NCI-H2196 treated with DMSO at 0.1 percent for 48 hours (cell line): ENCODE data around the gene SLC5A5.
"Not testable (repeated sequence)": the region's sequence is repeated elsewhere in the genome, so short reads cannot be mapped to it uniquely, and the experiment has no call there.

Source experiments
- DNase-seq: peaks from one replicate; lab custom pipeline; 2025; ENCODE audit not compliant: unreplicated experiment; lab: John Stamatoyannopoulos, UW

The SLC5A5 gene

DNA sequence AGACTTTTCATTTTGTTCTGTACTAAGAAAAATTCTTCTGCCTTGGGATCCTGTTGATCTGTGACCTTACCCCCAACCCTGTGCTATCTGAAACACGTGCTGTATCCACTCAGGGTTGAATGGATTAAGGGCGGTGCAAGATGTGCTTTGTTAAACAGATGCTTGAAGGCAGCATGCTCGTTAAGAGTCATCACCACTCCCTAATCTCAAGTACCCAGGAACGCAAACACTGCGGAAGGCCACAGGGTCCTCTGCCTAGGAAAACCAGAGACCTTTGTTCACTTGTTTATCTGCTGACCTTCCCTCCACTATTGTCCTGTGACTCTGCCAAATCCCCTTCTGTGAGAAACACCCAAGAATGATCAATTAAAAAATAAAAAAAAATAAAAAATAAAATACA lies 47.4 kb downstream of the SLC5A5 start:
- not testable (repeated sequence) for DNase-seq

DNA sequence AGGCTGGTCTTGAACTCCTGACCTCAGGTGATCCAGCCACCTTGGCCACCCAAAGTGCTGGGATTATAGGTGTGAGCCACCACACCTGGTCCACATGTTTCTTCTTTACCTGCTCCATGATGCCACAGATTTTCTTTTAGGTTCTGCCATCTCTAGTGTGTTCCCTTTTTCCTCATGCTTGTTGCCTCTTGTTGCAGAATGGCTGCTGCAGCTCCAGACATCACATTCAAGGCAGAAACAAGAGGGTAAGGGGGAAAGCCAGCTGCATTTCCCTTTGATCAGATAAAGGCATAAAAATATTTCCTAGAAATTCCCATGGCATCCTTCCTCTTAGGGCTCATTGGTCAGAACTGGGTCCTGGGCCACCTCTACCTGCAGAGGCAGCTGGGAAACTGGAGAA lies 48.8 kb downstream of the SLC5A5 start:
- DNase-seq: no peak

DNA sequence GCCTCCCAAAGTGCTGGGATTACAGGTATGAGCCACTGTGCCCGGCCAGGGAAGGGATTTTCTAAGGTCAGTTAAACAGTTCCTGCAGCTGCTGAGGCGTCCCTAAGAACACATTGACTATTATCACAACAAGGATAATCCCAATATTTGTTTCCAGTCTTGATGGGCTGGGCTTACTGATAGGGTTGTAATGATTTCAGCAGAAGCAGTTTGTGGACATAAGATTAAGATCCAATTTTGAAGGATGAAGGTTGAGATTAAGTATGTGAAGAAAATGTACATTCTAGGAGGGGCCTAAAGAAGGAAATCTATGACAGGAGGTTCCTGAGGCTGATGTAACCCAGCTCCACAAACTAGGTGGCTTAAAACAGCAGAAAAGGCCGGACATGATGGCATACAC lies 50.4 kb downstream of the SLC5A5 start:
- no peak for DNase-seq

DNA sequence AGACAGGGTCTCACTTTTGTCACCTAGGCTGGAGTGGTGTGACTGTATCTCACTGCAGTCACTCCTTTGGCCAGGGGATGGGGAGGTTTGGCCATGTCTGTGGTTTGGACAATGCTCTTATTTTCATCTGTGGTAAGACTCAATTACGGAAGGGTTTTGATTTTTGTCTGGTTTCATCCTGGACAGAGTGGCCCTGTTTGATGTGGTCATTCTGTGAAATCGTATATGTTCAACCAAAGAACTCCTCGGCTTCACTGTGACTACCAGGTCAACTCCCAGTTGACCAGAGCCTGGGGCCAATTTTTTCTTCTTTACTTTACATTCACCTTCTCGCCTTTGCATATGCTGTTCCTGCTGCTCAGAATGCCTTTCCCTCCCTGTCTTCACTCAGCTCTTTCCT lies 54.3 kb downstream of the SLC5A5 start:
- no peak for DNase-seq

DNA sequence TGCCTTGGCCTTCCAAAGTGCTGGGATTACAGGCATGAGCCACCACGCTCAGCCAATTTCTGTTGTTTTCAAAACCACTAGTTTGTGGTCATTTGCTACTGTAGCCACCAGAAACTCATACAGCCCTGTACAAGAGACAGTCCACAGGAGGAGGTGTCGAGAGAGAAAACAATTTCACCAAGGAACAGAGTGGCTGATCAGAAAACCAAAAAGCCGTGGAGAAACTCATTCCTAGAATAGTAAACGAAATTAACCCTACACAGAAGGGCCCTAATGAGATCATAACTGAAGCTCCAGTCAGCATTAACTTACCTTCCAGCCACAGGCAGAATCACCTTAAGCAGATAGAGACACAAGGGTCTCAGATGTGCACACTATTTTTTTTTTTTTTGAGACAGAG lies 57.3 kb downstream of the SLC5A5 start:
- no peak for DNase-seq

DNA sequence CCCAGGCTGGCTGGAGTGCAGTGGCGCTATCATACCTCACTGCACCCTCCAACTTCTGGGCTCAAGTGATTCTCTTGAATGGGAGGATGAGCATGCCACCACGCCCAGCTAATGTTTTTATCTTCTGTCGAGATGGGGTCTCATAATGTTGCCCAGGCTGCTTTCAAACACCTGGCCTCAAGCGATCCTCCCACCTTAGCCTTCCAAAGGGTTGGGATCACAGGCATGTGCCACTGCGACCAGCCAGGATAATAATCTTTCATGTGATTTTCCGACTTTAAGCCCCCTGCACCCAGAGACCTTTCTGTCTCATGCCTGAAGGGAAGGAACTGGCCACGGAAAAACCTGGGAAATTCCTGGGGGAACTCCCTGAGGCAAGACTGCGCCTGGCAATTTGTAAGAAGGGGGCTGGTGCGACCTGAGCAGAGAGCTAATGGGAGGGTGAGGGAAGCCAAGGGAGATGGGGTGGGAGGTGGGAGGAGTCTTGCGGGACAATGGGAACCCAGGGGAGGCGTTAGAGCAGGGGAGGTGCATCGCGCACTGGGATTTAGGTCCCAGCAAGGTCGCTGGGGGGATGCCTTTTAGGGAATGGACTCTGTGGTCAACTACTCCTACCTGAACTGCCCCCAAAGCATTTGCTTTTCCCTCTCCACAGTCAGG lies 59.9 kb downstream of the SLC5A5 start:
- DNase-seq: no peak

DNA sequence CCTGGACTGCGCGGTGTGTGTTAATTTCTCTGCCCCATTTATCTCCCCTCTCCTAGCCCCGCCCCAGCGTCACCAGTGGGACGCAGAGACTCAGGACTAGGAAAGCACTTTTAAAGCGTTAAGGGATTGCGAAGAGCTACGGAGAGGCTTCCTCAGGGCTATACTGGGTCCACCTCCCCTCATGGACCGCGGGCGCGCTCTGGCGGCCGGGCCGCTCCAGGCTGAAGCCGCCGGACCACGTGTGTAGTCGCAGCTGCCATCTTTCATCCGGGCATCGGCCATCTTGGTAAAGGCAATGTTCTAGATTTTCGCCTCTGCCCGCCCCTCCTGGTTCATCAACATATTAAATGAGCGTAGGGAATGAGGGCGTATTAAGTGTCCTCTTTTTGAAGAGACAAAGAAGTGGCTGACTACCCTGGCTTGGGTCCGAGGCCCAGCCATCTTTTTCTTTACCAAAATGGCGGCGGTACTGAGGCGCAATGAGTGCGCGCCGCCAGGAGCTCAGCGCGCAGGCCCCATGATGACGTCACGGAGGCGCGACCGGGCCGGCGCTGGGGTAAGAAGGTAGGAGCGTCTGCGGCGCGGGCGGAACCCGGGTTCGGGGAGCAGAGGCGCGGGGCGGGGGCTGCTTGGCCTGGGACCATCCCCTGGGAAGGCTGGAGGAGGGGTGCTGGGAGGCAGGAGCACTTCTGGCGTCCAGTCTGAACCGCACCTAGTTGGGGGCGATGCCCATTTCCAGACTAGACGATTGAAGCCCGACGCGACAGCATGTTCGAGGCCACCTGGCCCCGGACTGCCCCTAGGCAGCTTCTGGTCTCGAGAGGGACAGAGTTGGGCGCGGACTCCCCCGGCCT lies 61.0 kb downstream of the SLC5A5 start, which contains the start of gene CCDC124:
Gene CCDC124, plus strand, starts transcription at position 531 of the 854 bp plus-strand sequence. CDS start 3,406 bp downstream, outside the sequence.
- DNase-seq: peak; percentile 91

DNA sequence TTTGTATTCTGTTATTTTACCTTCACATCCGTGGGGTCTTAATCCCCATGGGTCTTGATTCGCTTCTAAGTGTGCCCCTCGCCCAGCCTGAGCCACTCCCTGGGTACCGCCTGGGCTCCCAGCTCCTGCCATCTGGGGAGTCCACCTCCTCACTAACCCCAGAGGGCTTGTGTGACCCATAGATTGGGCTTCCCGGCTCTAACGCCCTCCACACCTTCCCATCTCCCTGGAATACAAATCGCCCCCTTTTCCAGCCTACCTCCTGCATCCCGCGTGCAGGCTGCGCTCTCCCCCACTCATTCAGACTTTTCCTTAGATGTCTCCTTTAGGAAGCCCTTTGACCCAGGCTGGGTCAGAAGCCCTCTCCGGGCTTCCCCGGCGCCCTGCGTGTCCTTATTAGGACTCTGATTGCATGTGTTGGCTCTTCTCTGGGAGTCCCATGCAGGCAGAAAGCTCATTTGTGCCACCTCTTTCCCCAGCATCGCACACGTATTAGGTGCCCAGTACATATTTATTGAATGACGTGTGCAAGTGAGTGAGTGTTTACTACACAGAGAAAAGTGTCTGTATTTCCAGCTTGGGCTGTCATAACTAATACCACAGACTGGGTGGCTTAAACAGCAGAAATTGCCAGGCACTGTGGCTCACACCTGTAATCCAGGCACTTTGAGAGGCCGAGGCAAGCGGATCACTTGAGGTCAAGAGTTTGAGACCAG lies 61.8 kb downstream of the SLC5A5 start:
- DNase-seq: no peak

DNA sequence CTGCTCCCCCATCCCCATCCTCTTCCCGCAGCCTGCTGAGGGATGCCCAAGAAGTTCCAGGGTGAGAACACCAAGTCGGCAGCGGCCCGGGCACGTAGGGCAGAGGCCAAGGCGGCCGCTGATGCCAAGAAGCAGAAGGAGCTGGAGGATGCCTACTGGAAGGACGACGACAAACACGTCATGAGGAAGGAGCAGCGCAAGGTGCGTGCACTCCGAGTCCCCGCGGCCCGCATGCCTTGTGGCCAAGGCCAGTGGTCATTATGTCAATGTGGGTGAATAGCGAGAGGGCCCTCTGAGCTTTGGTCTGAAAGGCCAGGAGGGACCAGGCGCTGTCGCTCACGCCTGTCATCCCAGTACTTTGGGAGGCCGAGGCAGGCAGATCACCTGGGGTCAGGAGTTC lies 64.6 kb downstream of the SLC5A5 start:
- no peak for DNase-seq

DNA sequence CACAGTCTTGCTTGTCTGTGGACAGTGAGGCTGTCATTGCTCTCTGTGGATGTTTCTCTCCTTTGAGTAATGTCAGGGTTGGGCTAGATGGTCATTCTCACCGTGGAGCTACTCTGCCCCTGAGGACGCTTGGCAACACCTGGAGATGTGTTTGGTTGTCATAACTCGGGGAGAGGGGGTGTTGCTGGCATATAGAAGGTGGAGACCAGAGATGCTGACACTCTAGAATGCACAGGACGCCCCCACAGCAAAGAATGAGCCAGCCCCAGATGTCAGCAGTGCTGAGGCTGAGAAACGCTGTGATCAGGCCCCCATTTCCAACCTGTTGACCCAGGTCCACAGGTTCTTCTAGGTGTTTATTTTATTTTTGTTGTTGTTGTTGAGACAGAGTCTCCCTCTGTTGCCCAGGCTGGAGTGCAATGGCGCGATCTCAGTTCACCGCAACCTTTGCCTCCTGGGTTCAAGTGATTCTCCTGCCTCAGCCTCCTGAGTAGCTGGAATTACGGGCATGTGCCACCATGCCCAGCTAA lies 65.7 kb downstream of the SLC5A5 start:
- DNase-seq: no peak

DNA sequence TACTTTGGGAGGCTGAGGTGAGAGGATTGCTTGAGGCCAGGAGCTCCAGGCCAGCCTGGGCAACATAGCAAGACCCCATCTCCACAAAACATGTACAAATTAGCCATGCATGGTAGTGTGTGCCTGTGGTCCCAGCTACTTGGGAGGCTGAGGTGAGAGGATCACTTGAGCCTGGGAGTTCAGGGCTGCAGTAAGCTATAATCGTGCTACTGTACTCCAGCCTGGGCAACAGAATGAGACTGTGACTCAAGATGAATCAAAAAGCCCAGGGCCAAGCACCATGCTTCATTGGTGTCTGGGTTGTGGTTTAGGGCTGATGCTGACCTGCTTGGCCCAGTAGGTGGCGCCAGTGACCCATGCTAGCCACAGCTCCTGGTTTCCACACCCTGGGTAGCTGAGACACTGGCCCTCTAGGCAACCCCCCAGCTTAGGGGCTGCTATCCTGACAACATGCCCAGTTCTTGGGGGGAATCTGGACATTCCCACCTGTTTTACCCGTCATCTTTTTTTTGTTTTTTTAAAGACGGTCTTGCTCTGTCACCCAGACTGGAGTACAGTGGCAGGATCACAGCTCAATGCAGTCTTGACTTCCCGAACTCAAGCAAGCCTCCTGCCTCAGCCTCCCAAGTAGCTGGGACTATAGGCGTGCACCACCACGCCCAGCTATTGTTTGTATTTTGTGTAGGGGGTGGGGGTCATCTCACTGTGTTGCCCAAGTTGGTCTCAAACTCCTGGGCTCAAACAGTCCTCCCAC lies 66.5 kb downstream of the SLC5A5 start:
- peak; percentile 40 for DNase-seq

DNA sequence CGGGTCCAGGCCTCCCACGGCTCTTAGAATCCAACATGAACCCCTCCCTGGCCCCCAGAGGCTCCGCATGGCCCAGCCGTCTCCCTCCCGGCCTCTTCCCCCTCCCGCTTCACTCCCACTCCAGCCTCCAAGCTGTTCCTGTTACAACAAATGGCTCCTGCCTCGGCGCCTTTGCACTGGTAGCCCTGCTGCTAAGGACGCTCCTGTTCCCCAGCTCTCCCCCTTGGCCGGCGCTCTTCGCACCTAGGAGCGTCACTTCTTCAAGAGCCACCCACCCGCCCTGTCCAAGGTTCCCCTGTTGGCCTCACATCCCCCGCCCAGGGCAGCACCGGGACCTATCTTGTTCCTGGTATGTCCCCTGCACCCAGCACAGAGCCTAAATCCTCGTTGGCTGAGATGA lies 70.4 kb downstream of the SLC5A5 start:
- no peak for DNase-seq

DNA sequence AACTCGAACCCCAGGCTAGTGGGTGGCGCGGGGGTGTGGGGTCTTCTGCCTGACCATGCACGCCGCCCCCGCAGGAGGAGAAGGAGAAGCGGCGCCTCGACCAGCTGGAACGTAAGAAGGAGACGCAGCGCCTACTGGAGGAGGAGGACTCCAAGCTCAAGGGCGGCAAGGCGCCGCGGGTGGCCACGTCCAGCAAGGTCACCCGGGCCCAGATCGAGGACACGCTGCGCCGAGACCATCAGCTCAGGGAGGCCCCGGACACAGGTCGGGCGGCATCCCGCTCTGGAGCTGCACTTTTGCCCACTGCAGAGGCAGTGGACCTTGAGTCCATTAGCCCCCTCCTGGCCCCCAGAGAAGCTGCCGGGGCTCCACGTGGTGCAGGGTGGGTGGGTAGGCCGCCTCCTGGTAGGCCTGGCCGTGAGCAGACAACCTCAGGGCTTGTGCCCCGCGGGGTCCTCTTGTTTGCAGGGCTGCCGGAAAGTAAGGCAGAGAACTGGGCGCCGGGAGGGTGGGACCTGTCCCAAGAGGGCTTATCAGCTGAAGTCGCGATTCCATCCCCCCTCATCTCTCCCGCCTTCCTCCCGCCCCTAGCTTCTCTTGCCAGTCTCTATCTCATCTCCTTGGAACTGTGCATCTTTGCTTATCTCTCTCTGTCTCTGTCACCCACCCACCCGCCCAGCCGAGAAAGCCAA lies 71.0 kb downstream of the SLC5A5 start:
- no peak for DNase-seq

DNA sequence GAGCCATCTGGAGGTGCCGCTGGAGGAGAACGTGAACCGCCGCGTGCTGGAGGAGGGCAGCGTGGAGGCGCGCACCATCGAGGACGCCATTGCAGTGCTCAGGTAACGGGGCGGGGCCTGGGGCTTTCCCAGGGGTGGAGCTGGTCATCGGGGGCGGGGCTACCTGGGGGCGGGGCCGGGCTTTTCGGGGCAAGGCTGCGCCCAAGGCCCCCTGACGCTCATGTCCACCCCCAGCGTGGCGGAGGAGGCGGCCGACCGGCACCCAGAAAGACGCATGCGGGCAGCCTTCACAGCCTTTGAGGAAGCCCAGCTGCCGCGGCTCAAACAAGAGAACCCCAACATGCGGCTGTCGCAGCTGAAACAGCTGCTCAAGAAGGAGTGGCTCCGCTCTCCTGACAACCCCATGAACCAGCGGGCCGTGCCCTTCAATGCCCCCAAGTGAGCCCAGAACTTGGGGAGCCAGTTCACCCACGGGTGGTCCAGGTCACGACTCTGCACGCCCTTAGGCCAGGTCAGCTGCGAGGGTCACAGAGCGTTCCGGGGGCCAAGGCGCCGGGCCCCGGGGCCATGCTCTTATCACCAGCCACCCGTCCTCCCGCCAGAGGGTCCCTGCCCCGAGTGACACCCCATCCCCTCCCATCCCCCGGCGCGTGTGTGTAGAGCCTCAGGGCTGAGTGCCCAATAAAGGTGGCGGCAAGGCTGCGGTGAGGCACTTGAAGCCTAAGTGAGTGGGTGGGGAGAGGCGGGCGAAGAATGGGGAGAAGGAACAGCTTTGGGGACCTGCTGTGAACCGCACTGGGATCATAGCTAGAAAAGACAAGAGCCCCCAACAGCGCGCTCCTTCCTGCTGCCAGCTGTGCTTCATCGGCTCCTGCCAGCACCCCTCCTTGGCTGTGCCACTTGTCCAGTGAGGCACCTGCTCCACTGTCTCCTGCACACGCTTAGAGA lies 71.8 kb downstream of the SLC5A5 start:
- no peak for DNase-seq

DNA sequence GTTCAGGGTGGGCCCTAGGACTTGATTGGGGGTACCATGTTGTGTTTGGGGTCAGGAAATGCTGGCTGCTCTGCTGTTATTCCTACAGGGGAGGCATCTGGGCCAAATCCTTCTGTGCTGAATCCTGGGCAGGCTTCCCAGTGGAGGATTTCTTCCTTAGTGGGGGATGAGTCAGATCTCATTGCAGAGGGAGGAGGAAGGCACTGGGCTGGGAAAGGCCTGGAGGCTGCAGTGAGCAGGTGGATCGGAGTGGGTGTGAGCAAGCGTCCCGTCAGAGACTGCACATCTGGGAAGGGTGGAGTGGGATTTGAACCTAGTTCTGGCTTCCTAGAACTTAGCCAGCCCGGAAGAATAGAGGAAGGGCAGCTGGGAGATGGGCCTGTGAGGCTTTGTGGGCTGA lies 72.6 kb downstream of the SLC5A5 start:
- DNase-seq: no peak
